ENCODE measurements around the gene TTC39A. TPM values are rescaled to one million over a fixed set of nuclear protein-coding genes. Genes with fewer than 3 reads are reported as not detected.

Gene TTC39A
- total RNA-seq, 2 experiments from 2014 or later = not detected

DNA sequence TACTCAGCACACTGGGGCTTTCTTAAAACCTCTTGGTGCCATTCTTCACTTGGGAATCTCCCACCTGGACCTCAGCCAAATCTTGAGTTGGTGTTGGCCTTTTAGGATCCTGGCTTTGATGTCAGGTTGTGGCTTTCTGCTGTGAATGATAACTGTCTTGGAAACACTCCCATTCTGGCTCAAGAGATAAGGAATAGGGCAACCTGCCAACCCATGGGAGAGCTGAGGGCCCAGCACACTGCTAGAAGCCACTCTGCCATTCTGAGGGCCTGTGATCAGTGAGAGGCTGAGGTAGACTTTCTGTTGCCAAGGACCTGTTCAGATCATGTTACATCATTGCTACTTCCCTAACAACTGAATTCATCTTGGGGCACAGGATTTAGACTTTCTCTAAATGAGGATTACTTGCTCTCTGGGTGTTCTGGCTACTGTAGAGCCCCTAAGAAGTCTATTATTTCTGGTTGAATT lies 45.8 kb downstream of the TTC39A start:
- DNase-seq = no peak
- no peaks in the 10 kb centered on the region for H3K9me3 Mint-ChIP-seq
- no peak overlapping the region for H3K4me3 Mint-ChIP-seq
- H3K36me3 Mint-ChIP-seq = no peaks in the 10 kb centered on the region
- H3K4me1 Mint-ChIP-seq = peaks cover 14% of the 10 kb centered on the region
- no peaks in the 10 kb centered on the region for H3K27me3 Mint-ChIP-seq
- peak overlapping the region; percentile 48 for H3K27ac Mint-ChIP-seq

DNA sequence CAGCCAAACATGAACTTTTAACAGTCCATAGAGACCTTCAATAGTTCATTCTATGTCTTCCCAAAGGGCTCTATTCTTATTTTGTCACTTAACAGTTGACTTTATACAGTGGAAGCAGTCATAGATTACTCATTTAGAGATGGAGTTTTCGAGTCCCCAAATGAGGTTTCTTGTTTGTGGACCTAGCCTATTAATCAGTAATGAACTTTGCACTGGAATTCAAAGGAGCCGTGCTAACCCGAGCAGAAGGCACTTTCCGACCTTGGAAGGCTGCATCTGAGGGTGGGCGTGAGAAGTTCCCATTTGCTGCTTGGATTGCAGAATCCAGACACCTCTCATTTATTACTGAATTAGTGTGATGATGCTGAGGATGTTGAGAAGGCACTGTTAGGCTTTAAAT lies 46.4 kb downstream of the TTC39A start:
- Mint-ChIP-seq H3K4me1 (peaks cover 14% of the 10 kb centered on the region), H3K9me3 (no peaks in the 10 kb centered on the region), H3K27ac (no peak overlapping the region), H3K4me3 (no peak overlapping the region), H3K36me3 (no peaks in the 10 kb centered on the region), H3K27me3 (no peaks in the 10 kb centered on the region)
- no peak for DNase-seq

DNA sequence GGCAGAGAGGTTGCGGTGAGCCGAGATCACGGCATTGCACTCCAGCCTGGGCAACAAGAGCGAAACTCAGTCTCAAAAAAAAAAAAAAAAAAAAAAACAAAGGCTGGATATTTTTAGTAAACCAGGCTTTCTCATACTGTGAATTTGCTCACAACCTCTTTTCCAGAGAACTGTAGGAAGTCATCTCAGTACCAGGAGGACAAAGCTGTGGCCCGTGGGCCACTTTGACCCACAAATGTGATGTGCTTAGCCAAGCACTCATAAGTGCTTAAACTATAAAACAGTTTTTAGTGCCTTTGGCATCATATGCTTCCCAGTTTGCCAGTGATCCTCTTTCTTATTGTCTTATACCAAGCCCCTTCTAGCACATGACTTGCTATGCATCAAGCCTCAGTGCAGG lies 47.8 kb downstream of the TTC39A start:
- DNase-seq = no peak
- Mint-ChIP-seq H3K27me3 (no peaks in the 10 kb centered on the region), H3K27ac (no peak overlapping the region), H3K36me3 (no peaks in the 10 kb centered on the region), H3K4me3 (no peak overlapping the region), H3K4me1 (peaks cover 14% of the 10 kb centered on the region), H3K9me3 (no peaks in the 10 kb centered on the region)

DNA sequence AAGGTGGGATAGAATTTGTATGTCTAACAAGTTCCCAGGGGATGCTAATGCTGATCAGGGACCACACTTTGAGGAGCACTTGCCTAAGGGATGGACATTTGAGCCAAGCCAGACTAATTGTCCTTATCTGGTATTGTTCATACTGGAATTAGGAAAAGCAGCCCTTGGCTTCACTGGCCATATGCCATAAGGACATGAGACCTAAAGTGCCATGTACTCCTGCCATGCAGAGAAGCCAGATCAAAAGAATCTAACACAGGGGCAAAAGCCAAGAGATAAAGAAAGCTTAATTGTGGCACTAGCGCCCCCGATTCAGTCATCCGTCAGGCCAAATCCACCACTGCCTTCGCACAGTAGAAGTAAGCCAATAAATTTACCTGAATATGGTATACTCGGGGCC lies 48.6 kb downstream of the TTC39A start:
- Mint-ChIP-seq H3K4me3 (no peak overlapping the region), H3K4me1 (peaks cover 14% of the 10 kb centered on the region), H3K27ac (no peak overlapping the region)

DNA sequence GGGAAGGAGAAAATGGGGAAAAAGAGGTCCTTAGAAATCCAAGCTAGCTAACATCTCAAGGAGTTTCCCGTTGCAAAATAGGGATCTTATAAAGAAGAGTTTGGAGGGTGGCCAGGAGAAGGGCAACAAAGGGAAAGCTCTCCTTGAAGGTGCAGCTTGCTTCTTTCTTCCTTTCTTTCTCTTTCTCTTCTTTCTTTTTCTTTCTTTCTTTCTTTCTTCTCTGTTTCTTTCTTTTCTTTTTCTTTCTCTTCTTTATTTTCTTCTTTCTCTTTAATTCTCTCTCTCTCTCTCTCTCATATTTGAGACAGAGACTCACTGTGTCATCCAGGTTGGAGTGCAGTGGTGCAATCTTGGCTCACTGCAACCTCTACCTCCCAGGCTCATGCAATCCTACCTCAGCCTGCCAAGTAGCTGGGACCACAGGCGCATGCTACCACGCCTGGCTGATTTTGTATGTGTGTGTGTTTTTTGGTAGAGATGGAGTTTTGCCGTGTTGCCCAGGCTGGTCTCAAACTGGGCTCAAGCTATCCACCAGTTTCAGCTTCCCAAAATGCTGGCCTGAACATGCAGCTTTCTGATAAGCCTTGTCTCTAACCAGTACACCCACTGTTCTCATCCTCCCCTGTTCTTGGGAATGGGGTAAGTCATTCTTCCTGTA lies 49.9 kb downstream of the TTC39A start:
- peaks cover 14% of the 10 kb centered on the region for H3K4me1 Mint-ChIP-seq
- no peaks in the 10 kb centered on the region for H3K9me3 Mint-ChIP-seq
- H3K36me3 Mint-ChIP-seq = no peaks in the 10 kb centered on the region
- no peak for DNase-seq
- H3K27me3 Mint-ChIP-seq = no peaks in the 10 kb centered on the region
- no peak overlapping the region for H3K4me3 Mint-ChIP-seq
- H3K27ac Mint-ChIP-seq = no peak overlapping the region

More for the DNA sequence above, 48.6 kb downstream of the TTC39A start:
- Mint-ChIP-seq H3K36me3 (no peaks in the 10 kb centered on the region), H3K27me3 (no peaks in the 10 kb centered on the region), H3K9me3 (no peaks in the 10 kb centered on the region)
- DNase-seq = no peak

DNA sequence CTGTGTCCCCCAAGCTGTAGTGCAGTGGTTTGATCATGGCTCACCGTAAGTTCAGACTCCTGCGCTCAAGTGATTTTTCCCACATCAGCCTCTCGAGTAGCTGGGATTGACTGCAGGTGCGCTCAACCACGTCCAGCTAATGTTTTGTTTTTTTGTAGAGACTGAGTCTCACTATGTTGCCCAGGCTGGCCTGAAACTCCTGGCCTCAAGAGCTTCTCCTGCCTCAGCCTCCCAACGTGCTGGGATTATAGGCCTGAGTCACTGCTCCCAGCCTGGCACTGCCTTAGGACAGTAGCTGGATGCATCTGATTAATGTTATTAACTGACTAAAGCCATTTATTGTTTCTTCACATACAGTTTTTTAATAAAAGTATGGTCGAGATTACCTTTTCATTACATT lies 54.1 kb downstream of the TTC39A start:
- no peaks in the 10 kb centered on the region for H3K27me3 Mint-ChIP-seq

DNA sequence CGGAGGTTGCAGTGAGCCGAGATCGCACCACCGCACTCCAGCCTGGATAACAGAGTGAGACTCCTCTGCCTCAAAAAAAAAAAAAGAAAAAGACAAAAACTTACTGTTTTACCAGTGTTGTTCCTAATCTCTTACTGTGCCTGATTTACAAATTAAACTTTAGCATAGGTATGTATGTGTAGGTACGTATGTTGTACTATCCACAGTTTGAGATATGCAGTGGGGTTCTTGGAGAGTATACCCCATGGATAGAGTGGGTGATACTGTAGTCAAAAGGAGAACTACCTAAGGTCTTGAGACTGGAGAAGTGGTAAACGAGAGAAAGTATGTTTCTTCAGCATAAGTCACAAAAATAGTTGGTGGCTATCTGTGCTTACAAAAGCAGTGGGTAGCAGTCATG lies 55.7 kb downstream of the TTC39A start:
- H3K9me3 Mint-ChIP-seq = no peaks in the 10 kb centered on the region
- DNase-seq = no peak
- no peaks in the 10 kb centered on the region for H3K4me1 Mint-ChIP-seq
- H3K36me3 Mint-ChIP-seq = peaks cover 12% of the 10 kb centered on the region
- no peaks in the 10 kb centered on the region for H3K27me3 Mint-ChIP-seq
- no peak overlapping the region for H3K4me3 Mint-ChIP-seq
- H3K27ac Mint-ChIP-seq = no peak overlapping the region

More for the DNA sequence above, 54.1 kb downstream of the TTC39A start:
- Mint-ChIP-seq H3K36me3 (peaks cover 4% of the 10 kb centered on the region), H3K9me3 (no peaks in the 10 kb centered on the region), H3K4me3 (no peak overlapping the region), H3K27ac (no peak overlapping the region), H3K4me1 (peaks cover 2% of the 10 kb centered on the region)
- DNase-seq = no peak

DNA sequence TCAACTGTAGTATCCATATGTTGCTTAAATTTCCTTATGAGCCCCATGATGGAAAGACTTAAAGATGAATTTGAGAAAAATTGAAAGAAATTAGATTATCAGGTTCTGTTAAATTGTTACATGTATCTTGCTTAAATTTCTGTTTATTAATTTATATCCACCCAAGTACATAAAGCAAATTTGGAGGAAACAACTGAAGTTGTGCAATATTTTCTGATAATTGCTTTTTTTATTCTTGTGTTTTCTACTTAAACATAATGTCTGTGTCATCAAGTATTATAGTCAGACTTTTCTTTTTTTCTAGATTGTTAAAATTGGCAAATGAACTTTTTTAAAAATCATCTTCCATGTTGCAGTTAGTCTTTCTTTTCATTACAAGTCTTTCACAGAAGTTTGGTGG lies 57.4 kb downstream of the TTC39A start:
- Mint-ChIP-seq H3K36me3 (peaks cover 18% of the 10 kb centered on the region), H3K9me3 (no peaks in the 10 kb centered on the region), H3K4me3 (no peak overlapping the region), H3K27me3 (no peaks in the 10 kb centered on the region), H3K4me1 (peaks cover 7% of the 10 kb centered on the region), H3K27ac (no peak overlapping the region)
- no peak for DNase-seq

DNA sequence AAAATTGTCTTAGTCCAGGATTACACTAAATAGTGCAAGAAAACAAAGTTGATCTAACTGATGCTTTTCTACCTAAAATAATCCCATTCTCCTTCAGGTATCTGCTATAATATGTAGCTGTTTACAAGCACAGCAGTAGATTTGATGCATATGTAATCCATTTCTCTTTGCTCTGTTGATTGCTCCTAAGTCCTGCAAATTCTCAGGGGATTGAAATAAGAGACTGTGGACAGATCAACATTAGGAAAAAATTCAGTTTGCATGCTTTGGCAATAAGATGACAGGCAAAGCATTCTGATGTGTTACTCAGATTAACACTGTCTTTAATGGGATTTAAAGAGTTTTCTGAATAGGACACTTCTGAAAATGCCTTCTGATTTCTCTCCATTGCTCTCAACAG lies 59.6 kb downstream of the TTC39A start:
- DNase-seq = no peak
- no peak overlapping the region for H3K27ac Mint-ChIP-seq
- no peaks in the 10 kb centered on the region for H3K27me3 Mint-ChIP-seq
- peaks cover 19% of the 10 kb centered on the region for H3K36me3 Mint-ChIP-seq
- H3K4me3 Mint-ChIP-seq = no peak overlapping the region
- H3K9me3 Mint-ChIP-seq = no peaks in the 10 kb centered on the region
- peaks cover 25% of the 10 kb centered on the region for H3K4me1 Mint-ChIP-seq

DNA sequence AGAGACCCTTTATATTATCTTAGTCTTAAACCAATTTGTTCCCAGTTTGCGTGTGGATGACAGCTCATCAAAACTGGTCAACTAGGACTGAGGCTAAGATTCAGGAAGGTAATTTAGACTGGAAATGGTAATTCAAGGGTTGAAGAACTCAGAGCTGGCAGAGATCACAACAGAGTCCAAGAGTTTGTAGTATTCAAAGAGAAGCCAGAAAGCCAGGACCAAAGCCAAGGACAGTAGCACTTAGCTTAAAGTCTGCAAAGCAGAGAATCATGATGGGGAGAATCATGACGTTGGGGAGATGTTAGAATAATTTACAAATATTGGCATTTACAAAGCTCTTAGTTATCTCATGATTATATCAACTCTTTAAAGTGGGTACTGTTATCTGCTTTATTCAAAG lies 61.7 kb downstream of the TTC39A start:
- H3K4me3 Mint-ChIP-seq = no peak overlapping the region
- no peak for DNase-seq
- peak overlapping the region; percentile 59 for H3K27ac Mint-ChIP-seq
- H3K27me3 Mint-ChIP-seq = no peaks in the 10 kb centered on the region
- no peaks in the 10 kb centered on the region for H3K9me3 Mint-ChIP-seq
- peaks cover 19% of the 10 kb centered on the region for H3K36me3 Mint-ChIP-seq
- peaks cover 42% of the 10 kb centered on the region for H3K4me1 Mint-ChIP-seq

DNA sequence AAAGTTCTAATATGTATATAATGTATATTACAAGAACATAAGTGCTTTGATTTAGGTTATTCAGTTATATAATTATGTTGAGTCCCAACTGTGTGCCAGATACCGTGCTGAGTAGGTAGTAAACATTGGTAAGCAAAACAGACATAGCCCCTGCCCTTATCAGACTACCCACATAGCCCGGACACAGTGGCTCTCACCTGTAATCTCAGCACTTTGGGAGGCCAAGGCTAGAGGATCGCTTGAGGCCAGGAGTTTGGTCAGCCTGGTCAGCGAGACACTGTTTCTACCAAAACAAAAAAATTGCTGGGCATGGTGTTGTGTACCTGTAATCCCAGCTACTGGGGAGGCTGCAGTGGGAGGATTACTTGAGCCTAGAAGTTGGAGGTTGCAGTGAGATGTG lies 63.6 kb downstream of the TTC39A start:
- DNase-seq = no peak
- Mint-ChIP-seq H3K27me3 (no peaks in the 10 kb centered on the region), H3K4me3 (no peak overlapping the region), H3K27ac (no peak overlapping the region), H3K9me3 (no peaks in the 10 kb centered on the region), H3K4me1 (peaks cover 47% of the 10 kb centered on the region), H3K36me3 (peaks cover 20% of the 10 kb centered on the region)

DNA sequence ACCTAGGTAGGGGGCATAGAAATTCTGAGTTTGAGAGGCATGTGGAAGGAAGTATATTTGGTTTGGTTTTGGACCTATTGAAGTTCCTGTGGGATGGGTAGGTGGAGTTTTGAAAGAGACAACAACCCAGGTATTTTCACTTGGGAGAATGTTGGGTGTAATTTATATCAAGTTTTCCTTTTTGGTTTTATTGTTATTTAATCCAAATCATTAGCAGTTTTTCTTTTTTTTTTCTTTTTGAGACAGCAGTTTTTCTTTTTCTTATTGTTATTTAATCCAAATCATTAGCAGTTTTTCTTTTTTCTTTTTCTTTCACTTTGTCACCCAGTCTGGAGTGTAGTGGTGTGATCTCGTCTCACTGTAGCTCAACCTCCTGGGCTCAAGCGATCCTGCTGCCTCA lies 64.2 kb downstream of the TTC39A start:
- peaks cover 52% of the 10 kb centered on the region for H3K4me1 Mint-ChIP-seq

DNA sequence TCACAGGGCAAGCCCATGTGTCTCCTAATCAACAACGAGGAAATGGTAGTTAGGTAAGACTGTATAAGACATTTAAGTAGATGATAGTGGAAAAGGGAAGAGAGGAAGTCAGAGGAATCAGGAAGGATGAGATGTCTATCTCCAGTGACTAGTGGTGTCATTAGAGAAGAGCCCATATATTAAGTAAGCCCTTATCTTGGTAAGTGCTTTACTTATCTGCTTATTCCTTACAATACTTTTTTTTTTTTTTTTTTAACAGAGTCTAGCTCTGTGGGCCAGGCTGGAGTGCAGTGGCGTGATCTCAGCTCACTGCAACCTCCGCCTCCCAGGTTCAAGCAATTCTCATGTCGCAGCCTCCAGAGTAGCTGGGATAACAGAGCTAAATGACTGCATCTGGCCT lies 64.7 kb downstream of the TTC39A start:
- DNase-seq = no peak
- H3K27ac Mint-ChIP-seq = no peak overlapping the region
- H3K9me3 Mint-ChIP-seq = no peaks in the 10 kb centered on the region
- H3K36me3 Mint-ChIP-seq = peaks cover 15% of the 10 kb centered on the region
- no peaks in the 10 kb centered on the region for H3K27me3 Mint-ChIP-seq
- H3K4me3 Mint-ChIP-seq = no peak overlapping the region
- peaks cover 56% of the 10 kb centered on the region for H3K4me1 Mint-ChIP-seq

More for the DNA sequence above, 64.2 kb downstream of the TTC39A start:
- H3K36me3 Mint-ChIP-seq = peaks cover 20% of the 10 kb centered on the region
- H3K27me3 Mint-ChIP-seq = no peaks in the 10 kb centered on the region
- no peak overlapping the region for H3K4me3 Mint-ChIP-seq
- H3K27ac Mint-ChIP-seq = no peak overlapping the region
- no peak for DNase-seq
- no peaks in the 10 kb centered on the region for H3K9me3 Mint-ChIP-seq

DNA sequence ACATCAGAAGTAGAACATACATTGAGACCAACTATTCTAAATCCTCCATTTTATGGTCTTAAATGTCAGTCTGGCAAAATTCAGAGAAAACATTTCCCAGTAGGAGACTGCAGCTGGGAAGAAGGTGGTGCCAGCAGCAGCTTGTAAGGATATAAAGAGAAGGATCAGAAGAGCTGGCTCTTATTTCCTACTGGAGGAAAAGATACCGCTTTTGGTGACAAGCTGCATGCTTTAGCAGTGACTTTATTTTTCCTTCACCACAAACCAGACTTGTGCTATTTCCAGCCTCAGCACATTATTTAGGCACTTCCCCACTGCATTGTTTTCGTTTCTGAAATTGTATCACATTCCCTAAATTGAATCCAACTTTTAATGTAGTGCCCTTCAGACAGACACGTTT lies 65.9 kb downstream of the TTC39A start:
- H3K27me3 Mint-ChIP-seq = no peaks in the 10 kb centered on the region
- H3K27ac Mint-ChIP-seq = no peak overlapping the region
- peaks cover 67% of the 10 kb centered on the region for H3K4me1 Mint-ChIP-seq
- DNase-seq = no peak
- H3K9me3 Mint-ChIP-seq = no peaks in the 10 kb centered on the region
- H3K36me3 Mint-ChIP-seq = peaks cover 13% of the 10 kb centered on the region
- H3K4me3 Mint-ChIP-seq = no peak overlapping the region

DNA sequence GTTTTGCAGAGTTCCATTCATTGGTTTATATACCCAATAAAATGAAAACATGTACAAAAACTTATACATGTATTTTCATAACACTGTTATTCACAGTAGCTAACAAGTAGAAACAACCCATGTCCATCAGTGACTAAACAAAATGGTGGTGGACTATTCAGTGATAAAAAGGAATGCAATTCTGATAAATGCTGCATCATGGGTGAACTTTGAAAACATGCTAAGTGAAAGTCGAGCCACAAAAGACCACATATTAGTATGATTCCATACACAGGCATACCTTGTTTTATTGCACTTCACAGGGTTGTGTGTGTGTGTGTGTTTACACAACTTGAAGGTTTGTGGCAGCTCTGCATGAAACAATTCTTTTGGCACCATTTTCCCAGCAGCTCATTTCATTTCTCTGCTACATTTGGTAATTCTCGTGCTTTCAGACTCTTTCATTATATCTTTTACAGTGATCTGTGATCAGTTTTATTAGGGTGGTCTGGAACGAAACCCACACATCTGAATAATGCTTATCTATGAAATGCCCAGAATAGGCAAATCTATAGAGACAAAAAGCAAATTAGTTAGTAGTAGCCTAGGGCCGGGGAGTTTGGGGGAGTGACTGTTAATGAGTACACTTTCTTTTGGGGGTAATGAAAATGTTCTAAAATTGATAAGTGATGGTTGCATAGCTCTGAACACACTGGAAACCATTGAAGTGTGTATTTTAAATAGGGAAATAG lies 67.0 kb downstream of the TTC39A start:
- H3K27me3 Mint-ChIP-seq = no peaks in the 10 kb centered on the region
- no peak overlapping the region for H3K4me3 Mint-ChIP-seq
- H3K36me3 Mint-ChIP-seq = peaks cover 9% of the 10 kb centered on the region
- DNase-seq = no peak
- no peaks in the 10 kb centered on the region for H3K9me3 Mint-ChIP-seq
- H3K27ac Mint-ChIP-seq = no peak overlapping the region
- peaks cover 71% of the 10 kb centered on the region for H3K4me1 Mint-ChIP-seq

DNA sequence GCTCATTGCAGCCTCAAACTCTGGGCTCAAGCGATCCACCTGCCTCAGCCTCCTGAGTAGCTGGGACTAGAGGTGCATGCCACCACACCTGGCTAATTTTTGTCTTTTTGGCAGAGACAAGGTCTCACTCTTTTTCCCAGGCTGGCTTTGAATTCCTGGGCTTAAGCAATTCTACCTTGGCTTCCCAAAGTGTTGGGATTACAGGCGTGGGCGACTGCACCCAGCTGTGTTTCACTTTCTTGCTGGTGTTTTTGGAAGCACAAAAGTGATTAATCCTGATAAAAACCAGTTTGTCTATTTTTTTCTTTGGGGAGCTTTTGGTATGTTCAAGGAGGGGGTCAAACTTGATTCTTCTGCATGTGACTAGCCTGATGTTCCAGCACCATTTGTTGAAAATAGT lies 75.0 kb downstream of the TTC39A start:
- H3K36me3 Mint-ChIP-seq = peaks cover 2% of the 10 kb centered on the region
- no peaks in the 10 kb centered on the region for H3K9me3 Mint-ChIP-seq
- no peaks in the 10 kb centered on the region for H3K27me3 Mint-ChIP-seq
- H3K4me3 Mint-ChIP-seq = no peak overlapping the region
- H3K4me1 Mint-ChIP-seq = peaks cover 33% of the 10 kb centered on the region
- H3K27ac Mint-ChIP-seq = no peak overlapping the region
- DNase-seq = no peak

Data from activated naive CD8-positive, alpha-beta T cell treated with anti-CD3 and anti-CD28 coated beads for 36 hours (primary cell).